Measurements from ENCODE around the gene SSPN.

SSPN gene

DNA sequence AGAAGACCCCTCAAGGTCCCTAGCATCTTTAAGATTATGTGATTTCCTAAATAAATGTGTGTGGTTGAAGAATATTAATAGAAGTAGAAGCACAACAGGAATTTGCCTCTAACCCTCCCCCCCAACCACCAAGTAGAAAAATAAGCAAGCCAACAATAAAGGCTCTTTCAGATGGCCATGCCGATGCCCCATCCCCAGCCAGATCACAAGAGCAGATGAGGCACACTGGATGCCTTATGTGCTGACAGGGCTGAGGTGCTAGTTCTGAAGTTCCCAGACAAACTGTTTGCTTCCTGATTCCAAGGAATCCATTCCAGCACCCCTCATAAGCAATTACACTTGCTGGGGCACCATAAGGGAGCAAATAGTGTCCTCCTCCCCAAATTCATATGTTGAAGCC lies 90.0 kb downstream of the SSPN start:
- no peak for DNase-seq (ENCODE audit: low spot score)

DNA sequence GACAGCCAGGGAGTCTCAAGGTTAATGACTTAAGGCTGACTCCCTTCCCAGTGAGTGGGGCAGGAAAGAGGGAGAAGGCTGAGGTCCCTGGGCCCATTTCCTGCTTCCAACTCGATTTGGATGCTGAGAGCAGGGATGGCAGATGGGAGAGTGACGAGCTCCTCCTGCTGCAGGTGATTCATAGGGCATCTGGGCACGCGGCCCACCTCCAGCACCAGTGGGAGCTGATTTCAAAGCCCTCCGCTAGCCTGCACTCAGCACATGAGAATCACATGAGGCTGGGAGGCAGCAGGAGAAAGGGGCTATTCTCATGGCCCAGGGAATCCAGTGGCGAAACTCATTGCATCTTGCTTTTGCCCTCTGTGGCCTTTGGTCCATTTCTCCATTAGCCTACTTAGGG lies 90.8 kb downstream of the SSPN start:
- DNase-seq (ENCODE audit: low spot score): no peak

DNA sequence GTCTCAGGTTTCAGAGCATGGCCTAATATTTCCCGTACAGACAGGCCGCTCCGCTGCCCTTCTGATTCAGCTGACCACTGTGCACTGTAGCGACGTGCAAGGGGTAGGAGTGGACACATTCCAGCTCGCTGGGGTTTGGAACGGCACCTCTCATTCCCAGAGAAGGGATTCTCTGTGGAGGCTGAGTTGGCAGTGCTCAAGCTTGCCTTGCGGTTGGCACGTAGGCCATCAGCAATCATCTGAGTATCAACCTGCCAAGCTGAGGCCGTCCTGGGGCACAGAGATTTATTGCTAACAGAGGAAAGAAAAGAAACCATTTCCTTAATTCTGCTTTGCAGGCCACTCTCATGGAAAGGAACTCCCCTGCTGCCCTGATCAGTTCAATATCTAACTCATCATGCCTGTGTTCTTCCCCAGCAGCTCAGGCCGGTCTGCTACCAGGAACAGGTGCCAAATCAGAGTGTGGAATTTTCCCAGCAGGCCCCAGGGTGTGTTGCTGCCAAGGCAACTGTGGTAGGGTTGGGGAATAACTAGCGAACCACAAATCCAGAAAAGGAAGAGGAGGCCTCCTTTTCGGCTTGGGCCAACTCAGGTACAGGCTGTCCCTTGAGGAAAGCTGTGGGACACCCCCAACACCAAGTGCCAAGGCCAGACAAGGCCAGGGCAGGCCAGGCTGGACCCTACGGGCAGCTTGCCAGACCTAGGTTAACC lies 92.5 kb downstream of the SSPN start:
- no peak for DNase-seq (ENCODE audit: low spot score)

DNA sequence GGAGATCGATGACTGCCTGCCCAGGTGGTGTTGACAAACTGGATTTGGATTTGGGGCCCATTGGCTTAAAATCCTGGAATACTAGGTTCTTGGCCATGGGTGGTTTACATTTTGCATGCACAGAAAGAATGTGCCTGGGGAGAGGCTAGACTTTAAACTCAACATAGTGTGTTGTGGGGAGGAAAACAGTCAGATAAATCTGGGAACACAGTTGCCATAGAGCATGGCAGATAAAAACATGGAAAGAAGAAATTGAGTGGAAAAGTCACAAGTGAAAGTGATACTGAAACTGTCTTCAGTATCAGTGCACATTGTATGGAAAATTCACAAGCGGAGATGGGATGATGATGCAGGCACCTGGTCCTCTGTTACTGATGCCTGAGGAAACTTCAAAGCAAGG lies 95.2 kb downstream of the SSPN start:
- DNase-seq (ENCODE audit: low spot score): no peak

DNA sequence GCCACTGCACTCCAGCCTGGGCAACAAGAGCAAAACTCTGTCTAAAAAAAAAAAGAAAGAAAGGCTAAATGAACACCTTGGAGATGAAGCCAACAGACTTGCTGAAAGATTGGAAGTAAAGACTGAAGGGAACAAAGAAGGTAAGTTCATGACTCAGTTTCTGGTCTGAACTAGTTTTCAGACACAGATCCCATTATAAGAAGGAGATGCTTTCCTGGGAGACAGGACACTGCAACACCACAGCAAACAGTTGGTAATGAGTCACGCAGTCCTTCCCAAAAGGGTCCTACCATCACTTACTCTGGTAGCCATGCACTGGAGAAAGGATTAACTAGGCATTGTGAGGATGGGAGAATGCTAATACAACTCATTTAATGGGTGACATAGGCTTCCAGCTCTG lies 97.2 kb downstream of the SSPN start:
- no peak for DNase-seq (ENCODE audit: low spot score)

DNA sequence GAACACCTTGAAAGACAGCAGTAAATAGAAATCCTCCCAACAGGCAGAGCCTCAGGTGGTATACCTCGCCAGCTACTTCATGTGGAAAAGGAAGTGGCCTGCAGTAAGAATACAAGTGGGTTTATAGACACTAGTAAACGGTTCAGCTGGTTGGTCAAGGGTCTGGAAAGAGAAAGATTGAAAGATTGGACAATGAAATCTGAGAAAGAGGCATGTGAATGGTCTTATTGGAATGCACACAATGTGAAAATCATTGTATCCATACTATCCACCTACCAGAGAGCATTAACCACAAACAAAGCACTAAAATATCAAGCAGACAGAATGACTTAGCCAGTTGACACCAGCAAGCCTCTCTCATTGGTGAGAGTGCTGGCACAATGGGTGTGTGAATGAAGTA lies 98.2 kb downstream of the SSPN start:
- no peak for DNase-seq (ENCODE audit: low spot score)

DNA sequence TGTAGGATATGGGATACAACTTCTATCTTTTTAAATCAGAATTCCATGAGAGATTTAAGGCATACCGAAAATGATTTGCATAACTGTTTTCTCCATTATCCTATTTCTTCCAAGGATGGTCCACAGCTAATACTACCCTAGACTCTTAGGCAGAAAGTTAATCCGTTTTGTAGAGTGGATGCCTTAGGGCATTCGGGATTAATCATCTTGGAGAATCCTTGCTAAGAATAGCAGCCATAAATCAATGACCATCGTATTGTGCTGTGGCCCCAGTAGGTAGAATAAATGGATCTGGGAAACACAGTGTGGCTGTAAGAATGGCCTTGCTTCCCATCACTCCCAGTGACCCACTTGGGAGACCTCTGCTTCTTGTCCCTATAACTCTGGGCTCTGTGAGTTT lies 99.6 kb downstream of the SSPN start:
- no peak for DNase-seq (ENCODE audit: low spot score)

DNA sequence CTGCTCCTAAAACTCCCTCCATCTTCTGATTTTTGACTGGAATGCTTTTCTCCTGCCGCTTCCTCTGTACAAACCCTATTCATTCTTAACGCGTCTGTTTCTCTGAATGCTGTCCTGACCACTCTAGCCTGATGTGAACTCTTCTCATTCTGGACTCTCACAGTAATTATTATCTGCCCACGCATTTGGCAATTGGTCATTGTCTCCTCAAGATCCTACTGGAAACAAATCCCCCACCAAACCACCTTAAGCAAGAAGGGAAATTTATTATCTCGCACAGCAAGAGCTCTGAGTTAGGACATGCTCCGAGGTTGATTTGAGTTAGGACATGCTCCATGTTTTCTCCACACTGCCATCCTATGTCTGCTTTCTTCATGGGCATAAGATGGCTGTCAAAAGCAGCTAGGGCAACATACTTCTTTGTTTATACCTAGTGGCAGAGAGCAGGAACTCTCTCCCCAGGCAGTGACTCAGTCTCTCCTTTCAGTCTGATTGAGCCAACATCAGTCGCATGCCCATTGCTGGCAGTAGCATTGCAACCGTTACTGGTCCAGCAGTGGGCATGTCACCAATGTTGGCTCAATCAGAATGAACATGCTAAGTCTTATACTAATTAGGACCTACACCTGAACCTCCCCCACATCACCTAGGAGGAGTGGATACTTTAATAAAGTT lies 102.2 kb downstream of the SSPN start:
- DNase-seq (ENCODE audit: low spot score): no peak

DNA sequence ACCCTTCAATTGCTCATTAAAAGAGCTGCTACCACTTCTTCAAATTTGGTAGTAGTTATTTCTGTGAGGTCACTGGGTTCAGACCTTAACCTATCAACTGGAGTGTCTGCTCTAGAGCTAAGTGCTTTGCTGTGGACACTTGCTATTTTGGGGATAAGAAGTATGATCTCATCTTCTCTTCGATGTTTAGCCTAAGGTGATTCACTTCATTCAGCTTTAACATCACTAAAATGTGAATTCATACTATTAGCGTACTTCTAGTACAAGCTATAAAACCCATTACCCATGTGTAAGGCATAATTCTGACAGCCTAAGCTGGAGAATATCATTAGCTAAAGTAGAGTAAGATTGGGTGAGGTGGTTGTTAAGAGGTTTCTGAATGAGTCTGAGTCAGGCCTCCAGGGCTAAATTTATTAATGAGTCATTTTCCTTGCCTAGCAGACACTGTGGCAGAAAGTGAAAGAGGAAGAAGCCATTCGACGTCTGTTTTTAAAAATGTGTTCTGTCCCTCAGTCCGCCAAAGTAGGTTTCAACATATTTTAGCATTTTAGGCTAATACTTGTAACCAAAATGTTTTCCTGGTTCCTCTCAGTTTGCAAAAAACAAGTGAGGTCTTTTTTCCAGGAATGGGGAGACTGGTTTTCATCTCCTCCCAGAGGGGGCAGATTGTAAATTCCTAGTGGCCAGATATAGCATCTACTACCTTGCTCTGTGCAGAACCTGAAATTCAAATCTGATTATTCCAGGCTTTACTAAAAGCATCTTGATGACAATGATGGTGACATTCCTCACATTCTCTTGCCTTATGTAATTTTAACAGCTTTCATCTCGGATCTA lies 103.6 kb downstream of the SSPN start:
- DNase-seq (ENCODE audit: low spot score): no peak

DNA sequence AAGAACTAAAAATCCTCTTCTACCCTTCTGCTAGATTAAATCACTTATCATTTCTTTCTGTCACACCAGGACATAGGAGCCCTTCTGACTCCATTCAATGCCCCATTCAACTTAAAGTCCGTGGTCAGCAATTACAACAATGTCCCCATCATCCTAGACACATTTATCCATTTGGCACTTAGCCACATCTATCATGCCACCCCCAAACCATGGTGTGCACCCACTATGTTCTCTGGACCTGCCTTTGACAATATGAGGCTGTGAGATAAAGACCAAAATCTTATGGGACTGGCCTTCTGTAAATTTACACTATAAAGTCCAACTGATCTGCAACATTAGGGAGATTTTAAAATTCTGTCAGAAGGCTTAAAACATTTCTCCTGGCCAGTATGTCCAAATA lies 104.4 kb downstream of the SSPN start:
- no peak for DNase-seq (ENCODE audit: low spot score)
